Activated naive CD8-positive, alpha-beta T cell treated with anti-CD3 and anti-CD28 coated beads, Interleukin-2, amount 10 ng/mL, durations not matched to agents 7 days and 5 days (primary cell): Measurements from ENCODE around the gene RPTOR. TPM values are rescaled to one million over a fixed set of nuclear protein-coding genes. Genes with fewer than 3 reads are reported as not detected.
A peak's percentile ranks its signal among the peaks of the same experiment; 100 is the strongest.
"Not testable (repeated sequence)": the region's sequence is repeated elsewhere in the genome, so short reads cannot be mapped to it uniquely, and the experiment has no call there.

Experiments used
- ATAC-seq: fragments of 150-1000 bp; cut with Tn5 transposase; one replicate; pipeline ENCODE4 v1.10.0; 2021; ENCODE audit warnings: low read depth, moderate library complexity
- POLR2A ChIA-PET: fragments of 350-600 bp; sonication (Branson Sonifier 250); formaldehyde crosslinking; loops from one replicate; lab custom pipeline; 2021; ENCODE audit warnings: antibody characterized with exemption; lab: Charles Lee
- DNase-seq: peaks from one replicate; pipeline ENCODE4 v3.0.0; 2021
- H3K27ac Mint-ChIP-seq: one replicate; pipeline ENCODE4 v1.8.0; 2022; ENCODE audit warnings: mild to moderate bottlenecking, mixed read lengths
- H3K27me3 Mint-ChIP-seq: one replicate; pipeline ENCODE4 v1.8.0; 2022; ENCODE audit warnings: mild to moderate bottlenecking, moderate library complexity, mixed read lengths
- H3K36me3 Mint-ChIP-seq: one replicate; pipeline ENCODE4 v1.8.0; 2021; ENCODE audit warnings: mild to moderate bottlenecking, mixed read lengths
- H3K4me1 Mint-ChIP-seq: one replicate; pipeline ENCODE4 v1.8.0; 2021; ENCODE audit warnings: mixed read lengths
- H3K4me3 Mint-ChIP-seq: one replicate; pipeline ENCODE4 v1.8.0; 2022; ENCODE audit warnings: mild to moderate bottlenecking, moderate library complexity, mixed read lengths
- H3K9me3 Mint-ChIP-seq: one replicate; pipeline ENCODE4 v1.8.0; 2021; ENCODE audit warnings: mixed read lengths
- total RNA-seq, 2 experiments: library from RNA; stranded (reverse); gene quantifications; one replicate each; pipeline ENCODE4 v1.2.3, GENCODE V29; 2021

RPTOR gene
- total RNA-seq, 2 experiments from 2014 or later: 43.2 to 43.8 TPM

GRCh38 chr17:80574496-80574895, 29.9 kb downstream of the RPTOR start:
- no peaks in the 10 kb centered on the region for H3K27me3 Mint-ChIP-seq
- peaks cover 15% of the 10 kb centered on the region for H3K4me1 Mint-ChIP-seq
- POLR2A ChIA-PET: no interaction called here
- ATAC-seq (no peak), DNase-seq (no peak)
- no peaks in the 10 kb centered on the region for H3K9me3 Mint-ChIP-seq
- H3K4me3 Mint-ChIP-seq: no peak overlapping the region
- H3K27ac Mint-ChIP-seq: no peak overlapping the region
- peaks cover 8% of the 10 kb centered on the region for H3K36me3 Mint-ChIP-seq

DNA sequence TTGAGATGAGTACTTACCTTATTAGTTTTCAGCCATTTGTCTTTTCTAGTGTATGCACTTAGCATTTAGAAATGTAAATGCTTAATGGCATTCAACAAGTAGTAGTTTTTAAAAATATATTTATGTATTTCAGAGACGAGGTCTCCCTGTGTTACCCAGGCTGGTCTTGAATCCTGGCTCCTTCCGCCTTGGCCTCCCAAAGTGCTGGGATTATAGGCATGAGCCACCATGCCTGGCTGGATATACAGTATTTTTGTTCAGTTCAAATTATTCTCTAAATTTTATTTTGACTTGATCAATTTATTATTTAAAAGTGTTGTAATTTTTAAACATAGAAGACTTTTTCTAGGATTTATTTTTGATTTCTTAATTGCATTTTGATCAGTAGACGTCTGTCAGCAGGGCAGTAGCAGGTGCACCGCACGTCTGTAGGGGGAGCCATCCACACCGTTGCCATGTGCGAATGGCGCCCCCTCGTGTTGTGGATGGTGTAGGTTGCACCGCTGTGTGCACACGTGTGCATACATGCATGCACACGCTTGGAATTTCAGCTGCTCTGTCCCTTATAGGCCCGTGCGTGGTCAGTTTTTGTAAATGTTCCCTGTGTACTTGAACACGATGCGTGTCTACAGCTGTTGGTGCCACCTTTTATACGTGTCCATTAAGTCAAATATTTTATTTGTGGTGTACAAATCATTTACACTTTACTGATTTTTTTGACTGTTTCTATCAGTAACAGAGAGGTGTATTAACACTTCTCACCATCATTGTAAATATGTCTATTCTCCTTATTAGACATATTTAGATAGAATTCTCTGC, 30.6 kb downstream of the RPTOR start:
- POLR2A ChIA-PET: no interaction called here
- no peak overlapping the region for H3K4me3 Mint-ChIP-seq

DNA sequence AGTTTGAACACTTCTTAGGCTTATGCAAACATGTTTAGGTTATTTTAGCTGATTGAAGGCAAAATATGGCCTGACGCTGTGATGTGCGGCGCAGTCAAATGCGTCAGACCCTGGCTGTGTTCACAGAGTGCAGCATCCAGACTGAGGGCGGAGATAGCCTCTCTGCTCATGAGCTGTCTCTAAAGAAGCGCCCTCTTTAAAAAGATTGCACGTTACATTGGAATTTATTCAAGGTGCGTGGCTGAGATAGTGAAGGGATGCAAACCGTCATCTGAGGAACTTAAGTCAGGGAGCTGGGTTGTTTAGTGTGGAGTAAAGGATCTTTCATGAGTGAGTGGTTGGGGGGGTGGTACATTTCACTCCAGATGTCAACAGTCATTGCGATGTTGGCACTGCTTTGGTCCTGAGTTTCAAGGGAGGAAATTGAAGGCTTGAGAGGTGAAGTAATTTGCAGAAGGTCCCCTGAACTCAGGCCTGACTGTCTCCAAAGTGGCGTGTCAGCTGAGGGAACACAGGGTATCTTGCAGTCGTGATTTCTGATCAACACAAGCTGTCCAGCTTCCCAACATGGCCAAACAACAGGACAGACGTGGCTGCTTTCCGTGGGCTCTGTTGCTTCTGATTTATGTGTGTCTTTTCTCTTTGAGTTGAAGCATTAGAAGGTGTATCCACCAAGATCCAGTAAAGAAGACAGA, 33.4 kb downstream of the RPTOR start:
- Mint-ChIP-seq H3K4me3 (no peak overlapping the region), H3K9me3 (no peaks in the 10 kb centered on the region), H3K36me3 (peaks cover 6% of the 10 kb centered on the region), H3K27ac (no peak overlapping the region), H3K27me3 (no peaks in the 10 kb centered on the region), H3K4me1 (peaks cover 18% of the 10 kb centered on the region)
- DNase-seq (no peak), ATAC-seq (no peak)
- POLR2A ChIA-PET: no interaction called here

More for the DNA sequence above, 30.6 kb downstream of the RPTOR start:
- H3K27me3 Mint-ChIP-seq: no peaks in the 10 kb centered on the region
- H3K9me3 Mint-ChIP-seq: no peaks in the 10 kb centered on the region
- H3K27ac Mint-ChIP-seq: no peak overlapping the region
- ATAC-seq (peak; percentile 98), DNase-seq (peak; percentile 94)
- H3K4me1 Mint-ChIP-seq: peaks cover 12% of the 10 kb centered on the region
- peaks cover 8% of the 10 kb centered on the region for H3K36me3 Mint-ChIP-seq

DNA sequence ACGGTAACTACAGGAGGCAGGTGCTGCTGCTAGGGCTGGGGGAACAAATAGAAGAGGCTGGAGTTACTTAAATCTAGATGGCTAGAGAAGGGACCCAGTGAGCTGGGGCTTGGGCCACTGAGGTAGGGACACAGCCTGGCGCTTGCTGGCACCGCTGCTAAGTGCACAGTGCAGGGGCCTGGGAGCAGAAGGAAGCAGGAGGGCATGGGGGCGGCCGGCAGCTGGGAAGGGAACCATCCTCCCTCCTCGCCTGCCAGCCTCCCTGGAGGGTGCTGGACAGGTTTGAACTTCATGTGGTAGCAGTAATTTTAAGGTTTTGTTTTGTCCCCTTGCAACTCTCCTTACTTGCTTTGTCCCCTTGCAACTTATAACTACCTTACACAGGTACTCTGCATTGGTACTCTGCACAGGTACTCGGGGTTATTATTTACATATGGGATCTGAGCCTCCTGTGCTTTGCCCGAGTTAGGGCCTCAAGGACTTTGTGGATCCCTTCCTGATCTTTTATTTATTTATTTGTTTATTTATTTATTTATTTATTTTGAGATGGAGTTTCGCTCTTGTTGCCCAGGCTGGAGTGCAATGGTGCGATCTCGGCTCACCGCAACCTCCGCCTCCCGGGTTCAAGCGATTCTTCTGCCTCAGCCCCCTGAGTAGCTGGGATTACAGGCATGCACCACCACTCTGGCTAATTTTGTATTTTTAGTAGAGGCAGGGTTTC, 34.2 kb downstream of the RPTOR start:
- POLR2A ChIA-PET: not testable (repeated sequence)

GRCh38 chr17:80582165-80582564, 37.5 kb downstream of the RPTOR start:
- H3K36me3 Mint-ChIP-seq: peaks cover 4% of the 10 kb centered on the region
- no peaks in the 10 kb centered on the region for H3K9me3 Mint-ChIP-seq
- H3K4me1 Mint-ChIP-seq: peaks cover 27% of the 10 kb centered on the region
- H3K27ac Mint-ChIP-seq: no peak overlapping the region
- H3K27me3 Mint-ChIP-seq: no peaks in the 10 kb centered on the region
- no peak for DNase-seq
- POLR2A ChIA-PET: interaction anchor here (0.7 kb wide), 1 partner anchor 15 kb away, joined by 7 read pairs; no protein-coding TSS in a partner anchor
- no peak overlapping the region for H3K4me3 Mint-ChIP-seq
- no peak for ATAC-seq

More for the DNA sequence above, 34.2 kb downstream of the RPTOR start:
- H3K9me3 Mint-ChIP-seq, ATAC-seq, H3K4me3 Mint-ChIP-seq, H3K27ac Mint-ChIP-seq, H3K27me3 Mint-ChIP-seq, H3K36me3 Mint-ChIP-seq, DNase-seq: not testable (repeated sequence)
- peaks cover 18% of the 10 kb centered on the region for H3K4me1 Mint-ChIP-seq

DNA sequence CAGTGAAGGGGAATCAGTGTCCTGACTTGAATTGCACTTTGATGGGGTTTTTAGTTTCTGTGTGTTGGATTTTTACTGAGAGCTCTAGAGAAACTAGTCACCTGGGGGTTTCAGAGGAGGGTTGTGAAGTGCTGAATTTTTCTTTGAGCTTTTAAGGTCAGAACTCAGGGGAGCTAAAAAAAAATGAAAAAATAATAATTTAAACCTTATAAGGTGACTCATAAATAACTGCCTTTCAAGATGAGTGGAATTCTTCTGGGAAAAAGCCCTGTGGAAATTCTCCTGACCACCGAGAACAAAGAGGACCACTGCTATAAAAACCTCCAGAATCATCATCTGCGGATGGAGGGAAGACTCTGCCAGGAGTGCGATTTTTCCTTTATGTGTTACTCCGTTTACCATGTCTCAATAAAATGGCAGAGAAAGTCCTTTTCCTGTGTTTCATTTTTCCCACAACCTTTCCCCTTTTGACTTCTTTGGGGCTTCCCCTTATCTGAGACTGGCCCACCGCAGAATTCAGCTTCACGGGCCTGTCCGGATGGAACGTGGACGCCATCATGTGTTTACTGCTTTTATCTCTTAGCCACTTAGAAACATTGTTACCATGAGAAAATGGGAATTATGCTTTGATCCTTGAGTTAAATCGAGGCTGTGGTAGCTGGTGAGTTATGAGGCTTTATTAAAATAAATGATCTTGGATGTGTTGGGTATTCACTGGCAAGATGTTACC, 39.7 kb downstream of the RPTOR start:
- H3K4me1 Mint-ChIP-seq: peaks cover 27% of the 10 kb centered on the region

DNA sequence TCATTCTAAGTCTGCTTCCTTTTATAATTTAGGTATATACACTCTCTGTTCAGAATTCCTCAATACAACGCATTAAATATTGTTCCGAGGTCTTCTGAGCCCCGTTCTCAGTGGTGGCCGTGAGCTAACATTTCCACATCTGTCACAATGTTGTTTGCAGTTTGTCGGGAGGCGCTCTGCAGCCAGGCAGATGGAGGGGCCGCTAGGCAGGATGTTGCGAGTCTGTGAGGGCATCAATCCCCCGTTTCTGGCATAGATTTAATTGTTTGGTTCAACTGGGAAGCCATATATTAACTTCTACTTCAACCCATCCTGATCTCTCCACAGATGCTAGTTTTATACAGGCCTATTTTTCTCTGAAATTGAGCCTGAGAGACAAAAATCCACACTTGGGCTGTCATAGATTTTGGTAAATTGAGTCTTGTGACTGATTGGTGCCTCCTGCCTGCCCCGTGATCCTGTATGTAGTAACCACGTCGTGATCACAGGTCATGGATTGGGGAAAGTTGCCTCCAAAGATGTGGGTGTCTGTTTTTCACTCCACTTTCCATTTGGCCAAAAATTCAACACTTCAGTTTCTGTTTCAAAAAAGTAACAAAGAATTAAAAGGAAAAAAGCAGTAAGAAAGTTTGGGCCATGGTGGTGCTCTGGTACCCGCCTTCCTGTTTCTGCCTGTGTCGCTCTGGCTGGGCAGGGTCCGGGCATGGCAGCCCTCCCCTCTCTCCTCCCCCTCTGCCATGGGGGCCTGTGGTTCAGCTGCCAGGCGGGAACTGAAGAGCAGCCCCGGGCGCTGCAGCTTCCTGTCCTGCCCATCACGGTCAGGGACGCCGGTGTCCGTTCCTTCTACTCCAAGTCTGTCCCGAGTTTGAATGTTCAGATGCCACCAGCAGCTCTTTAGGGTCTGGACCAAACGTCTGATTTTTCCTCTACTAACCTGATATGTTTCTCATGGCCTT, 41.5 kb downstream of the RPTOR start:
- Mint-ChIP-seq H3K36me3 (peaks cover 4% of the 10 kb centered on the region), H3K27me3 (no peaks in the 10 kb centered on the region), H3K9me3 (no peaks in the 10 kb centered on the region), H3K27ac (peak overlapping the region; percentile 71), H3K4me3 (peak overlapping the region; percentile 46), H3K4me1 (peaks cover 28% of the 10 kb centered on the region)
- ATAC-seq (peak; percentile 45), DNase-seq (peak; percentile 24)
- POLR2A ChIA-PET: no interaction called here

More for the DNA sequence above, 39.7 kb downstream of the RPTOR start:
- Mint-ChIP-seq H3K9me3 (no peaks in the 10 kb centered on the region), H3K27me3 (no peaks in the 10 kb centered on the region), H3K4me3 (no peak overlapping the region), H3K27ac (no peak overlapping the region), H3K36me3 (peaks cover 4% of the 10 kb centered on the region)
- POLR2A ChIA-PET: interaction anchor here (0.7 kb wide), 1 partner anchor 206 kb away, joined by 5 read pairs; no protein-coding TSS in a partner anchor
- no peak for ATAC-seq
- no peak for DNase-seq

DNA sequence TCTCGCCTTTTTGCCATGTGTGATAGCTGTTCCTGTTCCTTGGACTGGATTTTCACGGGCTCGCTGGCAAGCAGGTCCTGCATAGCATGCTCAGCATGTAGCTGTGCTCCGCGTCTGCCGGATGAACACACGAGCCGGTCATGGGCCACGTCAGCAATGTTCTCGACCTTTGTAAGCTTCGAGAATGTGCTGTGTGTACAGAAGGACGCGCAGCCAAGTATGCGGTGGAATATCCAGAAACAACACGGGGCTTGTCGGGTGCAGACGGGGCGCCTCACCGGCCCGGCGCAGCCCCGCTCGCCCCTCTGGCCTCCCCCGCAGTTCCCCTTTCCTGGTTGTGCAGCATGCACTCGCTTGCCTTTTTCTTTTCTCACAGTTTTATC, 42.2 kb downstream of the RPTOR start:
- DNase-seq: peak; percentile 21
- H3K4me3 Mint-ChIP-seq: peak overlapping the region; percentile 46
- no peaks in the 10 kb centered on the region for H3K9me3 Mint-ChIP-seq
- H3K36me3 Mint-ChIP-seq: peaks cover 4% of the 10 kb centered on the region
- peaks cover 34% of the 10 kb centered on the region for H3K4me1 Mint-ChIP-seq
- no peaks in the 10 kb centered on the region for H3K27me3 Mint-ChIP-seq
- H3K27ac Mint-ChIP-seq: peak overlapping the region; percentile 71
- no peak for ATAC-seq
- POLR2A ChIA-PET: no interaction called here

GRCh38 chr17:80588702-80589383, 44.2 kb downstream of the RPTOR start:
- ATAC-seq: no peak
- Mint-ChIP-seq H3K27ac (no peak overlapping the region), H3K9me3 (no peaks in the 10 kb centered on the region), H3K4me1 (peaks cover 39% of the 10 kb centered on the region), H3K27me3 (no peaks in the 10 kb centered on the region), H3K36me3 (peaks cover 2% of the 10 kb centered on the region), H3K4me3 (no peak overlapping the region)
- POLR2A ChIA-PET: no interaction called here
- peak; percentile 9 for DNase-seq

DNA sequence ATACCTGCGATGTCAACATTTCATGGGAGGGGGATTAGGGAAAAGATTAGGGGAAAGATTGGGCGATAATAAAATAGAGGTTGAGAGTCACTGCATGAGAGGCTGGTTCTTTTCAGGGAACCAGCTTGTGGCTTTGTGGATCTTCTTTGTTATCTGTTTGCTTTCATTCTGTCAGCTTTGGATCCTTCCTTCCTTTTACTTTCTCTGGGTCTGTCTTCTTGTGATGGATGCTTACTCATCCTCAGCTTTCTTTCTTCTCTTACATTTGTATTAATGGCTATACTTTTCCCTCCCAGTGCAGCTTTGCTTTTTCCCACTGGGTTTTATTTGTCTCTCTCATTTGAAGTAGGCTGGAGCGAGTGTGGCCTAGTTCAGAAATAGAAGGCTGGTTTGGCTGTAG, 47.1 kb downstream of the RPTOR start:
- ATAC-seq: no peak
- Mint-ChIP-seq H3K36me3 (peaks cover 2% of the 10 kb centered on the region), H3K27ac (peak overlapping the region; percentile 32), H3K27me3 (peaks cover 2% of the 10 kb centered on the region), H3K9me3 (no peaks in the 10 kb centered on the region), H3K4me3 (no peak overlapping the region), H3K4me1 (peaks cover 42% of the 10 kb centered on the region)
- no peak for DNase-seq
- POLR2A ChIA-PET: no interaction called here

- H3K4me1 Mint-ChIP-seq: peaks cover 44% of the 10 kb centered on the region
- ATAC-seq (no peak), DNase-seq (no peak)
- no peaks in the 10 kb centered on the region for H3K9me3 Mint-ChIP-seq
- H3K27ac Mint-ChIP-seq: peak overlapping the region; percentile 32
- peaks cover 2% of the 10 kb centered on the region for H3K27me3 Mint-ChIP-seq
- POLR2A ChIA-PET: no interaction called here
- H3K4me3 Mint-ChIP-seq: no peak overlapping the region
- peaks cover 5% of the 10 kb centered on the region for H3K36me3 Mint-ChIP-seq
Observed at GRCh38 chr17:80592243-80592642, 47.6 kb downstream of the RPTOR start.
